HepG2 (cell line): ENCODE data around the gene TPX2. TPM values are rescaled to one million over a fixed set of nuclear protein-coding genes. Genes with fewer than 3 reads are reported as not detected.

Experiments used
- BRCA1 ChIP-seq: sonication (generic); formaldehyde crosslinking; IDR thresholded peaks from 2 replicates; pipeline ENCODE4 v1.4.0; 2020; ENCODE audit warnings: missing genetic modification reagents
- CBX5 ChIP-seq: sonication (generic); formaldehyde crosslinking; IDR thresholded peaks from 2 replicates; pipeline ENCODE4 v1.4.0; 2020; ENCODE audit warnings: missing genetic modification reagents, borderline replicate concordance
- DPF2 ChIP-seq: sonication (generic); formaldehyde crosslinking; IDR thresholded peaks from 2 replicates; pipeline ENCODE4 v1.4.0; 2020; ENCODE audit warnings: mild to moderate bottlenecking, low read depth, missing genetic modification reagents, borderline replicate concordance
- ERF ChIP-seq: IDR thresholded peaks from 2 replicates; pipeline ENCODE4 v1.6.1; 2018; ENCODE audit warnings: missing biosample characterization, missing genetic modification reagents
- HNRNPH1 ChIP-seq: fragments of 200-400 bp; formaldehyde crosslinking; optimal IDR thresholded peaks from 2 replicates; pipeline ENCODE3; 2017; ENCODE audit warnings: mild to moderate bottlenecking, low read depth, low read length
- KAT7 ChIP-seq: IDR thresholded peaks from 2 replicates; pipeline ENCODE4 v1.6.1; 2018; ENCODE audit warnings: borderline replicate concordance, missing compliant biosample characterization
- KMT2B ChIP-seq: IDR thresholded peaks from 2 replicates; pipeline ENCODE4 v1.6.1; 2016; ENCODE audit warnings: missing genetic modification reagents, missing compliant biosample characterization
- MAF1 ChIP-seq: sonication (generic); formaldehyde crosslinking; IDR thresholded peaks from 2 replicates; pipeline ENCODE4 v1.5.0; 2020; ENCODE audit warnings: missing genetic modification reagents, borderline replicate concordance
- MIXL1 ChIP-seq: IDR thresholded peaks from 2 replicates; pipeline ENCODE4 v1.6.1; 2016
- MTF1 ChIP-seq: sonication (generic); formaldehyde crosslinking; IDR thresholded peaks from 2 replicates; pipeline ENCODE4 v1.5.0; 2020; ENCODE audit warnings: missing genetic modification reagents
- PHB2 ChIP-seq: fragments of 450-650 bp; IDR thresholded peaks from 2 replicates; pipeline ENCODE4 v1.6.1; 2018; ENCODE audit not compliant: partially characterized antibody
- RARG ChIP-seq: sonication (generic); formaldehyde crosslinking; IDR thresholded peaks from 2 replicates; pipeline ENCODE4 v1.4.0; 2020; ENCODE audit warnings: low read depth, mild to moderate bottlenecking, missing genetic modification reagents
- RNF2 ChIP-seq: fragments of 450-650 bp; conservative IDR thresholded peaks from 2 replicates; pipeline ENCODE4 v1.6.1; 2016; ENCODE audit warnings: low read depth
- SNAI1 ChIP-seq: sonication (generic); formaldehyde crosslinking; IDR thresholded peaks from 2 replicates; pipeline ENCODE4 v1.5.0; 2020; ENCODE audit warnings: mild to moderate bottlenecking, missing genetic modification reagents, borderline replicate concordance
- SOX13 ChIP-seq, 3 experiments: fragments of 450-650 bp in 1 of 3; sonication (generic) in 1 of 3; formaldehyde crosslinking in 1 of 3; IDR thresholded peaks in 2 of 3; conservative IDR thresholded peaks in 1 of 3; 2 replicates each; pipeline versions ENCODE4 v1.5.0 to v1.6.1; 2016 to 2020; ENCODE audit warnings: antibody characterized with exemption in 1 of 3, mild to moderate bottlenecking in 1 of 3, missing compliant biosample characterization in 1 of 3, missing genetic modification reagents in 1 of 3, moderate library complexity in 1 of 3
- SP4 ChIP-seq: sonication (generic); formaldehyde crosslinking; IDR thresholded peaks from 2 replicates; pipeline ENCODE4 v1.8.1; 2023; ENCODE audit warnings: mild to moderate bottlenecking, missing genetic modification reagents
- SPEN ChIP-seq: sonication (generic); formaldehyde crosslinking; IDR thresholded peaks from 2 replicates; pipeline ENCODE4 v1.5.1; 2020; ENCODE audit warnings: low read depth, mild to moderate bottlenecking, missing genetic modification reagents
- SSRP1 ChIP-seq: IDR thresholded peaks from 2 replicates; pipeline ENCODE4 v1.6.1; 2016; ENCODE audit warnings: control low read depth
- ZBTB7B ChIP-seq: sonication (generic); formaldehyde crosslinking; IDR thresholded peaks from 2 replicates; pipeline ENCODE4 v1.4.0; 2020; ENCODE audit warnings: missing genetic modification reagents
- ZKSCAN5 ChIP-seq: sonication (generic); formaldehyde crosslinking; IDR thresholded peaks from 2 replicates; pipeline ENCODE4 v1.5.1; 2020; ENCODE audit warnings: mild to moderate bottlenecking, missing genetic modification reagents
- ZNF333 ChIP-seq: sonication (generic); formaldehyde crosslinking; IDR thresholded peaks from 2 replicates; pipeline ENCODE4 v1.4.0; 2020; ENCODE audit warnings: mild to moderate bottlenecking, missing genetic modification reagents, borderline replicate concordance
- ZNF549 ChIP-seq: sonication (generic); formaldehyde crosslinking; IDR thresholded peaks from 2 replicates; pipeline ENCODE4 v1.5.0; 2020; ENCODE audit warnings: missing genetic modification reagents
- ZZZ3 ChIP-seq: sonication (generic); formaldehyde crosslinking; IDR thresholded peaks from 2 replicates; pipeline ENCODE4 v1.4.0; 2020; ENCODE audit warnings: missing genetic modification reagents, mild to moderate bottlenecking, borderline replicate concordance
- polyA plus RNA-seq, 8 experiments: library from polyadenylated mRNA; depleted of rRNA in 3 of 8; stranded (reverse) in 7 of 8; unstranded in 1 of 8; fragments of >200 nt; fragmentation: Illumina TruSeq in 4 of 8; extraction: Trizol in 4 of 8; gene quantifications; 2 replicates each; pipeline versions ENCODE4 v1.2.1 to v1.2.3, GENCODE V29; 2011 to 2016; ENCODE audit warnings: low read depth in 4 of 8, missing spikeins in 1 of 8, mixed read lengths in 1 of 8; ENCODE audit not compliant: insufficient read depth in 1 of 8
- total RNA-seq, 5 experiments: library from RNA; depleted of rRNA; stranded (reverse); fragments of >200 nt; fragmentation: Illumina TruSeq; extraction: Trizol; gene quantifications; 2 replicates each; pipeline ENCODE4 v1.2.3, GENCODE V29; 2016; ENCODE audit warnings: low read depth in 1 of 5
- TF ChIP-seq, protein P1 (sequence below): sonication (generic); formaldehyde crosslinking; IDR thresholded peaks from 2 replicates; pipeline ENCODE4 v1.4.0; 2020; ENCODE audit warnings: missing genetic modification reagents
- TF ChIP-seq, protein P2 (sequence below): sonication (generic); formaldehyde crosslinking; IDR thresholded peaks from 2 replicates; pipeline ENCODE4 v1.4.0; 2020; ENCODE audit warnings: missing genetic modification reagents
- TF ChIP-seq, protein P3 (sequence below): sonication (generic); formaldehyde crosslinking; IDR thresholded peaks from 2 replicates; pipeline ENCODE4 v1.4.0; 2020; ENCODE audit warnings: missing genetic modification reagents
- TF ChIP-seq, protein P4 (sequence below): sonication (generic); formaldehyde crosslinking; IDR thresholded peaks from 2 replicates; pipeline ENCODE4 v1.8.0; 2022; ENCODE audit warnings: mild to moderate bottlenecking, missing genetic modification reagents, moderate library complexity

TPX2 gene
- total and polyA plus RNA-seq, 2 of the 13 experiments (the other 11 are each of a cell fraction or from before 2014, with no cell fraction given): 34.3 to 124 TPM

DNA sequence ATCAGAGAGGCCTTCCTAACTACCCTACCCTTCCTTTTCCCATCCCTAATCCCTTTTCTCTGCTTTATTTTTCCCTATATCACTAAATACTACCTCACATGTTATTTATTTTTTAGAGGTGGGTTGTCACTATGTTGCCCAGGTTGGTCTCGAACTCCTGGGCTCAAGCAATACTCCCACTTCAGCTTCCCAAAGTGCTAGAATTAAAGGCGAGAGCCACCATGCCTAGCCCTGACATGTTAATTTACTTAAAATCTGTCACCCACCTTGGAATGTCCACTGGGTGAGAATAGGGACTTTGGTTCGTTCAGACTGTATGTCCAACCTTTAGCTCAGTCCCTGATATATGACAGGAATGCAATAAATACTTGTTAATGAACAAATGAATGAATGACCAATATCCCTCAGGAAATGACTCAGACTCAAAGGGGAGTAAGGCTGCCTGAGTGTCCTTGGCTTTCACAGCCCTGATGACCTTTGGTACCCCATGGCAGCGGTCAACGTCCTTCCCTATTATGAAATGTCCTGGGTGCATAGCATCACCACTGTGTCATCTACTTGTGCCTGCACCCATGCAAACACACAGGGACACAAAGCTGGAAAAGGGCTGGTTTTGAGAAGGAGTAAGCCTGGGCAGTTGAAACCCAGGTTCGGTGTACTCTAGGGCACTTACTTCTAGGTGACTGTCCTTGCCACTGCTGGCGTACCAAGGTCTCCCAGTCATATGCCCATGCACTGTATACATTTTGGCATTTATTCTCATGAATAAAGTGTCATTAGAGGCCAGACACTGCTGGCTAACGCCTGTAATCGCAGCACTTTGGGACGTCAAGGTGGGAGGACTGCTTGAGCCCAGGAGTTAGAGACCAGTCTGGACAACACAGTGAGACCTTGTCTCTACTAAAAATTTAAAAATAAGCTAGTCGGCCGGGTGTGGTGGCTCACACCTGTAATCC, 43.0 kb upstream of the TPX2 start (continued):
- TF ChIP-seq, protein P1, sequence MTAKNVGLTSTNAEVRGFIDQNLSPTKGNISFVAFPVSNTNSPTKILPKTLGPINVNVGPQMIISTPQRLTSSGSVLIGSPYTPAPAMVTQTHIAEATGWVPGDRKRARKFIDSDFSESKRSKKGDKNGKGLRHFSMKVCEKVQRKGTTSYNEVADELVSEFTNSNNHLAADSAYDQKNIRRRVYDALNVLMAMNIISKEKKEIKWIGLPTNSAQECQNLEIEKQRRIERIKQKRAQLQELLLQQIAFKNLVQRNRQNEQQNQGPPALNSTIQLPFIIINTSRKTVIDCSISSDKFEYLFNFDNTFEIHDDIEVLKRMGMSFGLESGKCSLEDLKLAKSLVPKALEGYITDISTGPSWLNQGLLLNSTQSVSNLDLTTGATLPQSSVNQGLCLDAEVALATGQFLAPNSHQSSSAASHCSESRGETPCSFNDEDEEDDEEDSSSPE (CRISPR knock-in tag): 0 out of 2 replicates have a peak, but pooled peaks have one; percentile 49
- TF ChIP-seq SSRP1 (CRISPR knock-in tag): peak; percentile 89
- peak; percentile 90 for TF ChIP-seq KMT2B
- TF ChIP-seq SPEN (CRISPR knock-in tag): peak; percentile 97; the same call in 1 of the 2 replicates
- TF ChIP-seq ZNF549 (CRISPR knock-in tag): no peak
- peak; percentile 100 for TF ChIP-seq CBX5 (CRISPR knock-in tag)
- TF ChIP-seq, protein P2, sequence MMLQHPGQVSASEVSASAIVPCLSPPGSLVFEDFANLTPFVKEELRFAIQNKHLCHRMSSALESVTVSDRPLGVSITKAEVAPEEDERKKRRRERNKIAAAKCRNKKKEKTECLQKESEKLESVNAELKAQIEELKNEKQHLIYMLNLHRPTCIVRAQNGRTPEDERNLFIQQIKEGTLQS (CRISPR knock-in tag): peak; percentile 100
- TF ChIP-seq MAF1 (CRISPR knock-in tag): no peak
- peak; percentile 59 for TF ChIP-seq HNRNPH1
- peak; percentile 85; the same call in 1 of the 2 replicates for TF ChIP-seq KAT7 (CRISPR knock-in tag)
- TF ChIP-seq ERF: peak; percentile 100
- no peak for TF ChIP-seq PHB2
- peak; percentile 55 for TF ChIP-seq ZZZ3 (CRISPR knock-in tag)
- TF ChIP-seq SP4: peak; percentile 79; the same call in 1 of the 2 replicates
- TF ChIP-seq DPF2: peak; percentile 99
- TF ChIP-seq BRCA1 (CRISPR knock-in tag): no peak; the same call in 1 of the 2 replicates
- TF ChIP-seq, protein P3, sequence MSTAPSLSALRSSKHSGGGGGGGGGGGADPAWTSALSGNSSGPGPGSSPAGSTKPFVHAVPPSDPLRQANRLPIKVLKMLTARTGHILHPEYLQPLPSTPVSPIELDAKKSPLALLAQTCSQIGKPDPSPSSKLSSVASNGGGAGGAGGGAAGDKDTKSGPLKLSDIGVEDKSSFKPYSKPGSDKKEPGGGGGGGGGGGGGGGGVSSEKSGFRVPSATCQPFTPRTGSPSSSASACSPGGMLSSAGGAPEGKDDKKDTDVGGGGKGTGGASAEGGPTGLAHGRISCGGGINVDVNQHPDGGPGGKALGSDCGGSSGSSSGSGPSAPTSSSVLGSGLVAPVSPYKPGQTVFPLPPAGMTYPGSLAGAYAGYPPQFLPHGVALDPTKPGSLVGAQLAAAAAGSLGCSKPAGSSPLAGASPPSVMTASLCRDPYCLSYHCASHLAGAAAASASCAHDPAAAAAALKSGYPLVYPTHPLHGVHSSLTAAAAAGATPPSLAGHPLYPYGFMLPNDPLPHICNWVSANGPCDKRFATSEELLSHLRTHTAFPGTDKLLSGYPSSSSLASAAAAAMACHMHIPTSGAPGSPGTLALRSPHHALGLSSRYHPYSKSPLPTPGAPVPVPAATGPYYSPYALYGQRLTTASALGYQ (CRISPR knock-in tag): peak; percentile 97
- TF ChIP-seq RNF2: 0 out of 2 replicates have a peak, but pooled peaks have one; percentile 46
- peak; percentile 100 for TF ChIP-seq MIXL1
- TF ChIP-seq, protein P4, sequence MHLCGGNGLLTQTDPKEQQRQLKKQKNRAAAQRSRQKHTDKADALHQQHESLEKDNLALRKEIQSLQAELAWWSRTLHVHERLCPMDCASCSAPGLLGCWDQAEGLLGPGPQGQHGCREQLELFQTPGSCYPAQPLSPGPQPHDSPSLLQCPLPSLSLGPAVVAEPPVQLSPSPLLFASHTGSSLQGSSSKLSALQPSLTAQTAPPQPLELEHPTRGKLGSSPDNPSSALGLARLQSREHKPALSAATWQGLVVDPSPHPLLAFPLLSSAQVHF (CRISPR knock-in tag): peak; percentile 90; the same call in 1 of the 2 replicates
- no peak for TF ChIP-seq MTF1 (CRISPR knock-in tag)
- TF ChIP-seq RARG: no peak
- peak; percentile 99 for TF ChIP-seq ZBTB7B
- no peak; the same call in 1 of the 2 replicates for TF ChIP-seq SNAI1 (CRISPR knock-in tag)
- TF ChIP-seq SOX13 (IDR thresholded peaks at IDR 0.05): peak; percentile 96
- peak in 1 of 2 experiments; percentile 99; a peak in 2 of 4 replicates for TF ChIP-seq SOX13 (CRISPR knock-in tag; conservative IDR thresholded peaks at IDR 0.05 in 1 of 2, IDR thresholded peaks at IDR 0.05 in 1 of 2)
- no peak for TF ChIP-seq ZKSCAN5 (CRISPR knock-in tag)
- no peak for TF ChIP-seq ZNF333
